ENCODE data around the gene CAPNS1. TPM values are rescaled to one million over a fixed set of nuclear protein-coding genes. Genes with fewer than 3 reads are reported as not detected.
A peak's percentile ranks its signal among the peaks of the same experiment; 100 is the strongest.

Gene CAPNS1
- total and polyA plus RNA-seq, 7 donors: 464 to 626 (median 484) TPM

DNA sequence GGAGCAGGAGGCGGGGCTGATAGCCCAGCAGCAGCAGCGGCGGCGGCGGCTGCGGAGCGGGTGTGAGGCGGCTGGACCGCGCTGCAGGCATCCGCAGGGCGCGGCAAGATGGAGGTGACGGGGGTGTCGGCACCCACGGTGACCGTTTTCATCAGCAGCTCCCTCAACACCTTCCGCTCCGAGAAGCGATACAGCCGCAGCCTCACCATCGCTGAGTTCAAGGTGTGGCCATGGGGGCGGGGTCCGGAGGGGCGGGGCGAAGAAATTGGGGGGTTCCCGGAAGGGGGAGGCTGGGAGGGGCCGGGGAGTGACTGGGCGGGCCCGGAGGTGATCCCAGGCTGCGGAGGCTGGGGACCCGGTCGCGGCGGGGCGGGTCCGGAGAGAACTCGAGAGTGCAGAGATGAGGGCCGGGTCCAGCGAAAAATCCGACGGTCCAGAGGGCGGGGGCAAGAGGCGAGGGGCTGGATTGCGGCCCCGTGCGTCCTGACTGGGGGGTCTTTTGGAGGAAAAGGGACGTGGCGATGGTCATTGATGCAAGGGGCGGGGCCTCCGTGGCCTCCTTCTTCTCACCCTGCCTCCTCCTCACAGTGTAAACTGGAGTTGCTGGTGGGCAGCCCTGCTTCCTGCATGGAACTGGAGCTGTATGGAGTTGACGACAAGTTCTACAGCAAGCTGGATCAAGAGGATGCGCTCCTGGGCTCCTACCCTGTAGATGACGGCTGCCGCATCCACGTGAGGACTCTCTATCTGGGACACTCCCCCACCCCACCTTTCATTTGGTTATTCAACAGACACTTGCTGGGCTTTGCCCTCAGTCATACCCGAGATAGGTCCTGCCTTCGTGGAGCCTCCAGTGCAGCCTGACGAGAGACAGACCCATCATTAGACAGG is 24.2 kb upstream of the CAPNS1 start, which contains the start of gene TBCB:
Gene TBCB (plus strand): TSS at position 16 of the 891 bp plus-strand sequence. CDS start 93 bp downstream, at position 109.
- intact Hi-C loops (cut with DNase I): loop anchor here in 1 of 2 donors (2.0 to 10.0 kb wide), 2 partner anchors 61 to 121 kb away; partner anchors contain the start of genes SDHAF1, THAP8 and WDR62
- no peaks in the 10 kb centered on the region for H3K27me3 ChIP-seq (ENCODE audit: insufficient read depth in 3 of 3, low read length in 2 of 3)
- peak within 1 kb of the TSS; percentile 89 for H3K27ac ChIP-seq
- DNase-seq: peak in 1 of 2 donors; percentile 86
- TF ChIP-seq, protein P1, sequence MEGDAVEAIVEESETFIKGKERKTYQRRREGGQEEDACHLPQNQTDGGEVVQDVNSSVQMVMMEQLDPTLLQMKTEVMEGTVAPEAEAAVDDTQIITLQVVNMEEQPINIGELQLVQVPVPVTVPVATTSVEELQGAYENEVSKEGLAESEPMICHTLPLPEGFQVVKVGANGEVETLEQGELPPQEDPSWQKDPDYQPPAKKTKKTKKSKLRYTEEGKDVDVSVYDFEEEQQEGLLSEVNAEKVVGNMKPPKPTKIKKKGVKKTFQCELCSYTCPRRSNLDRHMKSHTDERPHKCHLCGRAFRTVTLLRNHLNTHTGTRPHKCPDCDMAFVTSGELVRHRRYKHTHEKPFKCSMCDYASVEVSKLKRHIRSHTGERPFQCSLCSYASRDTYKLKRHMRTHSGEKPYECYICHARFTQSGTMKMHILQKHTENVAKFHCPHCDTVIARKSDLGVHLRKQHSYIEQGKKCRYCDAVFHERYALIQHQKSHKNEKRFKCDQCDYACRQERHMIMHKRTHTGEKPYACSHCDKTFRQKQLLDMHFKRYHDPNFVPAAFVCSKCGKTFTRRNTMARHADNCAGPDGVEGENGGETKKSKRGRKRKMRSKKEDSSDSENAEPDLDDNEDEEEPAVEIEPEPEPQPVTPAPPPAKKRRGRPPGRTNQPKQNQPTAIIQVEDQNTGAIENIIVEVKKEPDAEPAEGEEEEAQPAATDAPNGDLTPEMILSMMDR (IDR thresholded peaks at IDR 0.05): no peak
- peaks cover 2 to 71% of the 10 kb centered on the region in 2 donors for H3K36me3 ChIP-seq (ENCODE audit: insufficient read depth in 1 of 2, low read depth in 1 of 2)
- ATAC-seq: peak; percentile 13 to 41 (median 34)
- peaks cover 15% of the 10 kb centered on the region for H3K4me1 ChIP-seq
- H3K4me3 ChIP-seq: peak within 1 kb of the TSS; percentile 93
- no peaks in the 10 kb centered on the region for H3K9me3 ChIP-seq
- WGBS, 3 donors: 4 to 6% (median 4%) methylated on average over 46 to 59 of the region's 59 CpGs

DNA sequence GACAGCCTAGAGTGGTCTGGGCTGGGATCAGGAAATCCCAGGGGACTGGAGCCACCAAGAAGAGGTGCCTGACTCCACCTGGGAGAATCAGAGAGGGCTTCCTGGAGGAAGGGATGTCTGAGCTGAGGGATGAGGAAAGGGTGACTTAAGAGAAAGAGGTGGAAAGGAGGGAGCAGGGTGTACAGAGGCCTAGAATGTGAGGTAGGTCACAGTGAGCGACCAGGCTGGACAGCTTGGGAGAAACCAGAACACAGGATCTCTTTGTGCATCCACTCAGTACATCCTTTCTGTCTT is 23.6 kb upstream of the CAPNS1 start:
- ATAC-seq: no peak
- WGBS, 3 donors: 93 to 94% (median 93%) methylated on average over 1 of the region's 1 CpG
- intact Hi-C loops (cut with DNase I): loop anchor here in 1 of 2 donors (10.0 kb wide), 1 partner anchor 121 kb away; the partner anchor contains the start of gene SDHAF1
- H3K27me3 ChIP-seq (ENCODE audit: insufficient read depth in 3 of 3, low read length in 2 of 3): no peaks in the 10 kb centered on the region
- peaks cover 2 to 65% of the 10 kb centered on the region in 2 donors for H3K36me3 ChIP-seq (ENCODE audit: insufficient read depth in 1 of 2, low read depth in 1 of 2)
- H3K27ac ChIP-seq: peak overlapping the region; percentile 89
- no peaks in the 10 kb centered on the region for H3K9me3 ChIP-seq
- no peak for DNase-seq
- peak overlapping the region; percentile 93 for H3K4me3 ChIP-seq
- peaks cover 15% of the 10 kb centered on the region for H3K4me1 ChIP-seq
- TF ChIP-seq, protein P1 (IDR thresholded peaks at IDR 0.05): no peak

DNA sequence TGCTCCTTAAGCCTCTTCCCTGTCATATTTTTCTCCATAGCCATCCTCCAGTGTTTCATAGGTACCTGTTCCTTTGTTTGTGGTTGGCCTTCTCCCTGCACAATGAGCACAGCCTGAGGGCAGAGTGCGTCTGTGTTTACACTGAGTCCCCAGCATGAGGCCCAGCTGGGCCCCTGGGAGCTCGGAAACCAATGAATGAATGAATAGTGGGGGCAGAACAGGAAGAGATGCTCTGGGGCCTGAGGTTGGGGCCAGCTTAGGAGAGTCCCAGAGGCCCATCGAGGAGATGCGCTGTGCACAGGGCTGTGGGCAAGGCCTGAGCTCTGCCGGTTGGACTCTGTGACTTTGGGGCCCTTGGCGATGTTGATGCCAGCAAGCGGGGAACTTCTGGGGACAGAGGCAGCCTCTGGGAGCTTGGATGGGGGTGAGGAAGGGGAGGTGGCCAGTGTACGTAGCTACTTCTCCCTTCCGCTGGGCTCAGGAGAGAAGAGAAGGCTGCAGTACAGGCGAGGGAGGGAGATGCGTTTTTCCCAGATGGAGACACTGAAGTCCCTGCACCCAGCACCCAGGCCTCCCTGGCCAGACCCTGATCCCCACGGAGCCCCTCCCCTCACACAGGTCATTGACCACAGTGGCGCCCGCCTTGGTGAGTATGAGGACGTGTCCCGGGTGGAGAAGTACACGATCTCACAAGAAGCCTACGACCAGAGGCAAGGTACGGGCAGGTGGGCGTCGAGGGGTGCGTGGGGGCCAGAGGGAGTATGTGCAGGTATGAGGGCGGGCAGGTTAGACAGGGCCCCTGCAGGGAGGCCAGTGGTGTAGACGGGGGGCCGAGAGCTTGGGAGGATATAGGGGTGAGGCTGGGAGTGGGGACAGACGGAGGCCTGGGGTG is 19.5 kb upstream of the CAPNS1 start:
- Histone ChIP-seq H3K27ac (no peak overlapping the region), H3K36me3 (ENCODE audit: insufficient read depth in 1 of 2, low read depth in 1 of 2) (peaks cover 3 to 72% of the 10 kb centered on the region in 2 donors), H3K4me3 (no peak overlapping the region), H3K4me1 (peaks cover 8% of the 10 kb centered on the region), H3K9me3 (no peaks in the 10 kb centered on the region), H3K27me3 (ENCODE audit: insufficient read depth in 3 of 3, low read length in 2 of 3) (no peaks in the 10 kb centered on the region)
- intact Hi-C loops (cut with DNase I): no loop called here
- TF ChIP-seq, protein P1 (IDR thresholded peaks at IDR 0.05): no peak
- DNase-seq (no peak), ATAC-seq (no peak)
- 87 to 94% (median 90%) methylated on average over 24 to 26 of the region's 26 CpGs for WGBS, 3 donors

DNA sequence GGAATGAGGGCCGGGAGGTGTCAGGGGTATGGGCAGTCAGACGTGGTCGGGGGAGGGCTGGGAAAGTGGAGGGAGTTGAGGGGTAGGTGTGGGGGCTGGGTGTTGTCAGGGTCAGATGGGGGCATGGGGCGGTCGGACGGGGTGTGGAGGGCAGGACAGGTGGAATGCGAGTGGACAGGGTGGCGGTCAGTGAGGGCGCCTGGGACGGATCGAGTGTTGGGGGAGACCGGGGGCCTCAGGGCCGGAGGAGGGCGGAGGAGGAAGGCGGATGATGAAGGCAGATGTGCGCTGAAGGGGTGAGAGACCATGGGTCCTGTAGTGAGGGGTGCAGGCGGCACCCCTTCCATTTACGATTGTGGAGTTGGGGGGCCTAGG is 18.9 kb upstream of the CAPNS1 start:
- H3K4me1 ChIP-seq: peaks cover 5% of the 10 kb centered on the region
- H3K27me3 ChIP-seq (ENCODE audit: insufficient read depth in 3 of 3, low read length in 2 of 3): no peaks in the 10 kb centered on the region
- no peak for ATAC-seq
- H3K4me3 ChIP-seq: no peak overlapping the region
- H3K36me3 ChIP-seq (ENCODE audit: insufficient read depth in 1 of 2, low read depth in 1 of 2): peaks cover 5 to 77% of the 10 kb centered on the region in 2 donors
- H3K9me3 ChIP-seq: no peaks in the 10 kb centered on the region
- DNase-seq: no peak
- no peak overlapping the region for H3K27ac ChIP-seq
- TF ChIP-seq, protein P1 (IDR thresholded peaks at IDR 0.05): no peak
- 91 to 94% (median 94%) methylated on average over 18 of the region's 18 CpGs for WGBS, 3 donors
- intact Hi-C loops (cut with DNase I): no loop called here
